ENCODE results near the gene MMP15.

MMP15 gene

GRCh38 chr16:58020628-58021521 lies 4.7 kb upstream of the MMP15 start:
- DNase-seq, result peak; percentile 71

- DNase-seq, result no peak
Measured at GRCh38 chr16:58021661-58022551, 3.6 kb upstream of the MMP15 start.

- no peak for DNase-seq
Measured at GRCh38 chr16:58022601-58023371, 2.8 kb upstream of the MMP15 start.

- DNase-seq, result peak; percentile 28
Measured at GRCh38 chr16:58024486-58025350, 836 bp upstream of the MMP15 start.

- DNase-seq, result peak; percentile 25
Measured at GRCh38 chr16:58026139-58026704, 668 bp downstream of the MMP15 start.

GRCh38 chr16:58026705-58027160 lies 1.2 kb downstream of the MMP15 start:
- peak; percentile 17 for DNase-seq

- no peak for DNase-seq
Measured at GRCh38 chr16:58027161-58027915, 1.8 kb downstream of the MMP15 start.

GRCh38 chr16:58027916-58028455 lies 2.4 kb downstream of the MMP15 start:
- no peak for DNase-seq

GRCh38 chr16:58028541-58029070 lies 3.1 kb downstream of the MMP15 start:
- DNase-seq, result no peak

- DNase-seq, result no peak
Measured at GRCh38 chr16:58029410-58029809, 3.9 kb downstream of the MMP15 start.

- no peak for DNase-seq
Measured at GRCh38 chr16:58030136-58030840, 4.7 kb downstream of the MMP15 start.

GRCh38 chr16:58031016-58031800 lies 5.7 kb downstream of the MMP15 start:
- DNase-seq, result no peak

GRCh38 chr16:58032710-58033293 lies 7.2 kb downstream of the MMP15 start:
- DNase-seq, result no peak

GRCh38 chr16:58034128-58034685 lies 8.7 kb downstream of the MMP15 start:
- no peak for DNase-seq

GRCh38 chr16:58034774-58035173 lies 9.2 kb downstream of the MMP15 start:
- DNase-seq, result no peak

GRCh38 chr16:58035356-58036170 lies 10.0 kb downstream of the MMP15 start:
- no peak for DNase-seq

GRCh38 chr16:58036943-58037342 lies 11.4 kb downstream of the MMP15 start:
- no peak for DNase-seq

Measured in stimulated activated CD4-positive, alpha-beta T cell treated with anti-CD3 and anti-CD28 coated beads, Interleukin-15, amount 100 ng/mL, for 24 hours (primary cell).